NCI-H510A (cell line): ENCODE measurements around the gene APOLD1.
"Not testable (repeated sequence)": the region's sequence is repeated elsewhere in the genome, so short reads cannot be mapped to it uniquely, and the experiment has no call there.

Experiments used
- DNase-seq: peaks from one replicate; lab custom pipeline; 2025; lab: John Stamatoyannopoulos, UW

Gene APOLD1

GRCh38 chr12:12784911-12785814 is at the start of gene APOLD1:
APOLD1 (plus strand) TSS chr12:12785659; CDS start chr12:12785692, 33 bp downstream.
- no peak for DNase-seq

GRCh38 chr12:12736759-12737676 is 48.4 kb upstream of the APOLD1 start:
- DNase-seq = no peak

- DNase-seq = not testable (repeated sequence)
Measured at GRCh38 chr12:12738152-12738551, 47.3 kb upstream of the APOLD1 start.

- no peak for DNase-seq
Measured at GRCh38 chr12:12741660-12742059, 43.8 kb upstream of the APOLD1 start.

GRCh38 chr12:12744546-12745305 is 40.7 kb upstream of the APOLD1 start:
- no peak for DNase-seq

- DNase-seq = no peak
Measured at GRCh38 chr12:12745576-12746211, 39.8 kb upstream of the APOLD1 start.

GRCh38 chr12:12747278-12747677 is 38.2 kb upstream of the APOLD1 start:
- no peak for DNase-seq

- DNase-seq = no peak
Measured at GRCh38 chr12:12748044-12748443, 37.4 kb upstream of the APOLD1 start.

GRCh38 chr12:12749433-12749832 is 36.0 kb upstream of the APOLD1 start:
- DNase-seq = no peak

- DNase-seq = no peak
Measured at GRCh38 chr12:12755923-12756322, 29.5 kb upstream of the APOLD1 start.

- DNase-seq = no peak
Measured at GRCh38 chr12:12757121-12757520, 28.3 kb upstream of the APOLD1 start.

- no peak for DNase-seq
Measured at GRCh38 chr12:12759234-12759915, 26.1 kb upstream of the APOLD1 start.

GRCh38 chr12:12764824-12765223 is 20.6 kb upstream of the APOLD1 start:
- DNase-seq = no peak

GRCh38 chr12:12770262-12770661 is 15.2 kb upstream of the APOLD1 start:
- no peak for DNase-seq

GRCh38 chr12:12774791-12775190 is 10.7 kb upstream of the APOLD1 start:
- DNase-seq = no peak

GRCh38 chr12:12776261-12776660 is 9.2 kb upstream of the APOLD1 start:
- DNase-seq = no peak

GRCh38 chr12:12777092-12777491 is 8.4 kb upstream of the APOLD1 start:
- DNase-seq = no peak

- no peak for DNase-seq
Measured at GRCh38 chr12:12779007-12779406, 6.5 kb upstream of the APOLD1 start.

- peak; percentile 38 for DNase-seq
Measured at GRCh38 chr12:12779529-12779928, 5.9 kb upstream of the APOLD1 start.

GRCh38 chr12:12784116-12784515 is 1.3 kb upstream of the APOLD1 start:
- DNase-seq = no peak

- no peak for DNase-seq
Measured at GRCh38 chr12:12786351-12786705, 869 bp downstream of the APOLD1 start.
